Heart left ventricle (tissue), 16 donors: ENCODE results near the gene CDK4. TPM values are rescaled to one million over a fixed set of nuclear protein-coding genes. Genes with fewer than 3 reads are reported as not detected.

Source experiments
- ATAC-seq, 4 donors: fragments of 200-7000 bp; cut with Tn5 transposase; one replicate each; pipeline ENCODE4 v1.9.1; 2020 to 2022; ENCODE audit warnings: moderate library complexity in 4 of 4, mild to moderate bottlenecking in 3 of 4, moderate number of reproducible peaks in 1 of 4
- DNase-seq, 5 donors: peaks; one replicate each; pipeline ENCODE4 v3.0.0-alpha.2; 2020
- H3K27ac ChIP-seq, 12 donors: fragments of 200-600 bp; sonication (generic) in 4 of 12; one replicate each; pipeline versions ENCODE4 v1.5.0 to v1.8.0; 2016 to 2022; ENCODE audit warnings: mild to moderate bottlenecking in 2 of 12
- H3K27me3 ChIP-seq, 9 donors: fragments of 200-600 bp; sonication (generic) in 2 of 9; one replicate each; pipeline versions ENCODE4 v1.5.1 to v1.8.0; 2016 to 2022; ENCODE audit warnings: mild to moderate bottlenecking in 3 of 9
- H3K36me3 ChIP-seq, 9 donors: fragments of 200-600 bp; sonication (generic) in 2 of 9; one replicate each; pipeline versions ENCODE4 v1.5.0 to v1.8.0; 2018 to 2022; ENCODE audit warnings: mild to moderate bottlenecking in 2 of 9
- H3K4me1 ChIP-seq, 12 donors: fragments of 200-600 bp; sonication (generic) in 4 of 12; one replicate each; pipeline versions ENCODE4 v1.5.0 to v1.8.0; 2016 to 2022; ENCODE audit warnings: mild to moderate bottlenecking in 3 of 12
- H3K4me3 ChIP-seq, 12 donors: fragments of 200-600 bp; sonication (generic) in 4 of 12; one replicate each; pipeline versions ENCODE4 v1.5.0 to v1.8.0; 2017 to 2022; ENCODE audit warnings: mild to moderate bottlenecking in 9 of 12, moderate library complexity in 4 of 12
- H3K9me3 ChIP-seq, 12 donors: fragments of 200-600 bp; sonication (generic) in 4 of 12; one replicate each; pipeline versions ENCODE4 v1.5.0 to v1.8.0; 2016 to 2022; ENCODE audit warnings: mild to moderate bottlenecking in 1 of 12
- CTCF ChIP-seq, 12 donors: fragments of 200-600 bp; sonication (generic) in 4 of 12; IDR thresholded peaks; one replicate each; pipeline versions ENCODE4 v1.5.0 to v1.8.0; 2018 to 2022; ENCODE audit warnings: antibody characterized with exemption in 12 of 12, mild to moderate bottlenecking in 5 of 12
- POLR2A ChIP-seq, 2 donors: fragments of 450-650 bp; IDR thresholded peaks; one replicate each; pipeline ENCODE4 v1.6.1; 2017; ENCODE audit warnings: antibody characterized with exemption in 2 of 2, mild to moderate bottlenecking in 2 of 2, moderate library complexity in 2 of 2
- WGBS, 4 donors: extraction: QIAGEN DNeasy Blood & Tissue Kit in 2 of 4; methylation state at CpG; one replicate each; pipeline versions ENCODE4 v1.1.5 to v1.1.7; 2013 to 2018; 5-methylcytosine and 5-hydroxymethylcytosine counted together
- intact Hi-C, 10 donors: fragments of 100-400 bp; cut with DNase I; formaldehyde crosslinking; loops; one replicate each; pipeline versions ENCODE4 v1.11.1 to v1.14.2; 2022
- polyA plus RNA-seq, 2 donors: library from polyadenylated mRNA; stranded (reverse); fragments of 200-250 nt; gene quantifications; one replicate each; pipeline ENCODE4 v1.2.3, GENCODE V29; 2013
- total RNA-seq, 9 donors: library from RNA; depleted of rRNA in 2 of 9; stranded (reverse); fragments of >200 nt in 2 of 9; fragmentation: NEBNext Ultra II Directional in 3 of 9; extraction: Animal tissue kit (Norgen Biotek cat#: 25700) in 3 of 9; gene quantifications; one replicate each; pipeline versions ENCODE4 v1.1.0 to v1.2.4, GENCODE V29; 2016 to 2023
- donor health status: ischemic (EF 13 %, LVEDD 7.1; RV severe dilation, severe dysfunction).
- donor health status: healthy with polysubstance abuse.
- donor health status: DM: no; HTN: yes; CAD: no.
- donor health status: DM: no; HTN: no; CAD: no.
- donor health status: ischemic (EF 25% LVEDD 6.9; RV normal size, moderate dysfunction).
- donor health status: ischemic (EF 25% LVEDD 5.7; RV mildly dilated, moderate dysfunction).
- donor health status: healthy.
- donor health status: DM: yes; HTN: yes; CAD: no.
- donor health status: ischemic (EF 35%, LVEDD 5.7; RV mildly dilated, moderate dysfunction).
- donor health status: nonischemic (EF 11% LVEDD 7.7; RV severe dilation, severe dysfunction).
- donor health status: DM: yes; HTN: yes; CAD: no.
- donor health status: PGD.
- donor health status: ischemic (EF 29% LVEDD 5.4; RV normal size, mild dysfunction).
- donor health status: nonischemic (EF 23%, LVEDD 6.1; RV moderate dilation, normal function).

CDK4 gene
- total and polyA plus RNA-seq, 11 donors: 23.4 to 81.9 (median 50.2) TPM

GRCh38 chr12:57732726-57733593 is 19.1 kb downstream of the CDK4 start:
- no peak for TF ChIP-seq CTCF (IDR thresholded peaks at IDR 0.05)
- TF ChIP-seq POLR2A (IDR thresholded peaks at IDR 0.05): no peak
- Histone ChIP-seq H3K9me3 (no peaks in the 10 kb centered on the region), H3K27ac (no peak overlapping the region), H3K27me3 (peaks cover 17 to 61% (median 27%) of the 10 kb centered on the region in 9 donors), H3K36me3 (peaks cover 0 to 56% (median 0%) of the 10 kb centered on the region in 9 donors), H3K4me1 (peaks cover 5 to 30% (median 25%) of the 10 kb centered on the region in 12 donors), H3K4me3 (peak overlapping the region in 1 of 12 donors; percentile 5)
- ATAC-seq (no peak), DNase-seq (peak in 2 of 5 donors; percentile 3 to 18)
- 74 to 77% (median 76%) methylated on average over 10 to 11 of the region's 11 CpGs for WGBS, 4 donors
- intact Hi-C loops: loop anchor here in 3 of 10 donors (10.0 kb wide), 2 partner anchors 98 to 148 kb away; partner anchors contain the start of gene B4GALNT1 (in 1 of the 3)

- Histone ChIP-seq H3K4me1 (peaks cover 0 to 30% (median 21%) of the 10 kb centered on the region in 12 donors), H3K4me3 (no peak overlapping the region), H3K27me3 (peaks cover 10 to 54% (median 20%) of the 10 kb centered on the region in 9 donors), H3K27ac (no peak overlapping the region), H3K9me3 (no peaks in the 10 kb centered on the region), H3K36me3 (peaks cover 0 to 63% (median 0%) of the 10 kb centered on the region in 9 donors)
- ATAC-seq (no peak), DNase-seq (no peak)
- intact Hi-C loops: loop anchor here in 3 of 10 donors (10.0 kb wide), 2 partner anchors 97 to 147 kb away; partner anchors contain the start of gene B4GALNT1 (in 1 of the 3)
- 68 to 79% (median 72%) methylated on average over 4 of the region's 4 CpGs for WGBS, 4 donors
- TF ChIP-seq CTCF (IDR thresholded peaks at IDR 0.05) (no peak), POLR2A (IDR thresholded peaks at IDR 0.05) (no peak)
These were observed 19.8 kb downstream of the CDK4 start for GRCh38 chr12:57732270-57732669.

GRCh38 chr12:57731411-57732080 is 20.6 kb downstream of the CDK4 start:
- TF ChIP-seq POLR2A (IDR thresholded peaks at IDR 0.05) (no peak), CTCF (IDR thresholded peaks at IDR 0.05) (no peak)
- Histone ChIP-seq H3K9me3 (no peaks in the 10 kb centered on the region), H3K27me3 (peaks cover 3 to 51% (median 14%) of the 10 kb centered on the region in 9 donors), H3K36me3 (peaks cover 0 to 68% (median 0%) of the 10 kb centered on the region in 9 donors), H3K4me1 (peaks cover 0 to 30% (median 20%) of the 10 kb centered on the region in 12 donors), H3K27ac (no peak overlapping the region), H3K4me3 (no peak overlapping the region)
- DNase-seq (peak in 1 of 5 donors; percentile 5), ATAC-seq (no peak)
- intact Hi-C loops: loop anchor here in 3 of 10 donors (10.0 kb wide), 2 partner anchors 97 to 147 kb away; partner anchors contain the start of gene B4GALNT1 (in 1 of the 3)
- 77 to 79% (median 78%) methylated on average over 19 of the region's 19 CpGs for WGBS, 4 donors
